GM10847 (cell line): Measurements from ENCODE around the gene GPR37.

Experiments used
- POLR2A ChIP-seq: IDR thresholded peaks from 2 replicates; pipeline ENCODE4 v1.6.1; 2011; ENCODE audit not compliant: insufficient read length; ENCODE audit errors: extremely low read depth

The GPR37 gene

GRCh38 chr7:124765401-124766352, at the start of gene GPR37:
TSS of gene GPR37 (minus strand) at chr7:124765792. CDS start at chr7:124764976, 816 bp downstream.
- TF ChIP-seq POLR2A, result no peak

DNA sequence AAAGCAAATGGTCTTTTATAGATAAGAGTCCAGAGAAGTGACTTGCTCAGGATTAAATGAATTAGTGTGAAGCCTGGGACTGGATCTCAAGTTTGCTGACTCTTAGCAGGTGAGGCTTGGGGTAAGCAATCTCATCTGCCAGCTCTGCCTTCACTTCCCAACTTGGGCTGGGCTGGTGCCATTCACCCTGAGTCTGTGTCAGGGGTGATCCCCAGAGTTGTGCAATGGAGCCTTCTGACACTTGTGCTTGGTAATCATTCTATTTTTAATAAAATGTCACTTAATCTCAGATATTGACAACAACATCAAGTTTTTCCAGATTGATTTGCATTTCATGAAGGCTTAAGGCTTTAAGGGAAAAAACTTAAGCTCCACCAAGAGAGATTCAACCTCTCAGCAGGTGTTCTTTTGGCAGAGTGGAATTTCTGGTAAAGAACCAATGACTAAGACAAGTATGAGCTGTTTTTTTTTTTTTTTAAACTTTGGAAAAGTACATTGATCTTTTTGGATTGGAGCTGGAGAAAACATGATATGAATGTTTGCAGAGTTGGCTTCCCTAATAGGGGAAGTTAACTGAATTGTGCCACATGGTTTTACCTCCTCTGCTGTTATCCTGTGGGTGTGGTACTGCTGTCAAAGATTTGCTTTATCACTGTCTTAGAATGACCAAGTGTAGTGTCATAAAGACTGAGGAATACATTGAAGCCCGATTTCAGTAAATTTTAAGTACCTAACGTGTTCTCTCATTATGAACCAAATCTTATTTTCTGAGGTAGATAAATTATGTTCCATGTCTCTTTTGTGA, 48.6 kb upstream of the GPR37 start:
- TF ChIP-seq POLR2A, result no peak

- no peak for TF ChIP-seq POLR2A
Observed at GRCh38 chr7:124812764-124813163, 47.2 kb upstream of the GPR37 start.

- TF ChIP-seq POLR2A, result no peak
Observed at GRCh38 chr7:124811341-124811740, 45.7 kb upstream of the GPR37 start.

GRCh38 chr7:124810605-124811004, 45.0 kb upstream of the GPR37 start:
- no peak for TF ChIP-seq POLR2A

DNA sequence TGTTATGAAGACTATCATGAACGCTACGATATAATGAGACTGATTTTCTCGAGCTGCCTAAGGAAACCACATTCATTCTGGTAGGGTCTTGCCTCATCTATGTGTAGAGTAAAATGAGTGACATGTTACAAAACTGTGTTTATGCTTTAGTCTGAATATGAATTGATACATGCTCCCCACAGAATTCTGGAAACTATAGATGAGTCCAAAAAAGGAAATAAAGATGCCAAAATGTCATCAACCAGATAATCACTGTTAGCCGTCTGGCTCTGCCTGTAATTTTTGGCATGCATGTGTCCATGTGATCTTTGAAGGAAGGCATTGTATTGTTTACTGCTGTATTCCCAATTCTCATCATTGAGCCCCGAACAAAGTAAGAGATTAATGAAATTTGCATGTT, 42.6 kb upstream of the GPR37 start:
- no peak for TF ChIP-seq POLR2A

- TF ChIP-seq POLR2A, result no peak
Observed at GRCh38 chr7:124801330-124801895, 35.8 kb upstream of the GPR37 start.

DNA sequence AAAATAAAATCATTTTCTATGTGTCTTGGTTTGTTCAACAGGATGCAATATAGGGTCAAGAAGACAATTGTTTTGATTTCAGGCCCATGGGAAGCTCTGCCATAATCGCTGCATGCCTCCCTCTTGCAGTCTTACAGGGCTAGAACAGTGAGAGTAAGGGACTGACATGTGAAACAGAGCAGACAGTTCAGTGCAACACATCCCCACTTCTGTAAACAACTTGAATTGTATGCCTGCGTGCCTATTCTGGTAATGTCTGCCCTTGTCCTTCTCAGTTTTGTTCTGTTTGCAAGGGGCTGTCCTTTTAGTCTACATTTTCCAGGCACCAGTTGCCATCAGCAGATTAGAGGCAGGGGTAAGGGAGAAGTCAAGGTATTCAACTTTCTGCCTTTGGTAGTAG, 34.8 kb upstream of the GPR37 start:
- no peak for TF ChIP-seq POLR2A

- TF ChIP-seq POLR2A, result no peak
Observed at GRCh38 chr7:124799448-124799847, 33.9 kb upstream of the GPR37 start.

- TF ChIP-seq POLR2A, result no peak
Observed at GRCh38 chr7:124796771-124797170, 31.2 kb upstream of the GPR37 start.

GRCh38 chr7:124792696-124793095, 27.1 kb upstream of the GPR37 start:
- no peak for TF ChIP-seq POLR2A

DNA sequence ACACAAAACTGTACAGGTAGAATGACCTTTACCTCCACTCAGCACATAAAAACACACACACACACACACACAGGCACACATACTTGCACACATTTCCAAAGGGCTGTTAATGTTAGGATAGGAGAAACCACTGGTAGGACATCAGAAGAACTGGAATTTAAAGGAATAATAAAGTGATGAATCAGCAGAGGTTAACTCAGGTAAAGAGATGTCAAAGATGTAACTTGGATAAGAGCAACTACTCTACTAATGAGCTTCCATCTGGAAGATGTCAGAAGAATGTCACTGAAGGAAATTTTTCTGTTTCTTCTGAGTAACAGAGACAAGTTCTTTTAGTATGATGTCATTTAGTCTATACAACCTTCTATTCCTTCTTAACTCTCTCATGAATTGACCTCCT, 26.4 kb upstream of the GPR37 start:
- no peak for TF ChIP-seq POLR2A

DNA sequence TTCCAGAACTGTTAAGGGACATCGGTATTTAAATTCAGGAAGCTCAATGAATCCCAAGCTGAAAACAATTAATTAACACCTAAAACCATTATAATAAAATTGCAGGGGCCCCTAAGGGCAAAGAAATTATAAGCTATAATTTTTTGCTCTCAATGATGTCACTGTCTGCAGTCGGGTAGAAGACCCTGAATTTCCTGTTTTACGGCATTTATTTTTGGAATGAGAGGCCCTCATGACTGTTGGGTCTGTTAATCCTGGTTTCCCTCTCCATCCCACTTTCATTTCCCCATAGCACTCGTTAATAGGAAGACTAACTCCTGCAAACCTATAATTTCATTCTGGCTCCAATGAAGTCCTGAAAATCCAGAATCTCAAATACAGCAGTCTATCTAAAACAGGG, 25.8 kb upstream of the GPR37 start:
- no peak for TF ChIP-seq POLR2A

DNA sequence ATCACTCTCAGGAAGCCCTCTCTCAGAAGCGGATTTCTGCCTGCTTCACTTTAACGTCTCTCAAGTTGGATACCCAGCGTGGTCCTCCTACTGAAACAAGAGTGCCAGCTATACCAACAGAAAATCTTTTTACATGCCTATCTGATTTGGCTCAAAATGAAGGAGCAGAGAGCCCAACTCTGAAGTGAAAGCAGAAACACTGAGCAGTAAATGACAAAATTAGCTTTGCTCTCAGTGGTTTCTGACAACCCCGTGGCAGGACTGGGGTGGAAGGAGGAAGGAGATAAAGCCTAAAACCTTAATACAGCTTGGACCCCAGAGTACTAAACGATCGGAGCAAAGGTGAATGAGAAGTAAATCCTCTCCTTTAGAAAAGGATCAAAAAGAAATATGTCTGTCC, 25.1 kb upstream of the GPR37 start:
- TF ChIP-seq POLR2A, result no peak

DNA sequence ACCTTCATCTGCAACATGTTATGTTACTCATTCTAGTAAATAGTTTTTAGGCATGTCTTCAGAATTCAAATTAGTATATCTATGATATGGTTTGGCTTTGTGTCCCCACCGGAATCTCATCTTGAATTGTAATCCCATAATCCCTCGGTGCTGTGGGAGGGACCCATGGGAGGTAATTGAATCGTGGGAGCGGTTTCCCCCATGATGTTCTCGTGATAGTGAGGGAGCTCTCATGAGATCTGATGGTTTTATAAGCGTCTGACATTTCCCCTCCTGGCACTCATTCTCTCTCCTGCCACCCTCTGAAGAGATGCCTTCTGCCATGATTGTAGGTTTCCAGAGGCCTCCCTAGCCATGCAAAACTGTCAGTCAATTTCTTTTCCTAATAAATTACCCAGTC, 20.4 kb upstream of the GPR37 start:
- TF ChIP-seq POLR2A, result no peak
